ENCODE data around the gene KCNK17. TPM values are rescaled to one million over a fixed set of nuclear protein-coding genes. Genes with fewer than 3 reads are reported as not detected.

The KCNK17 gene
- total RNA-seq, 1 donor from 2014 or later = not detected

- Mint-ChIP-seq H3K27me3 (ENCODE audit: insufficient read depth) (no peaks in the 10 kb centered on the region), H3K36me3 (ENCODE audit: low read depth) (no peaks in the 10 kb centered on the region), H3K27ac (no peak overlapping the region), H3K9me3 (no peaks in the 10 kb centered on the region), H3K4me3 (no peak overlapping the region), H3K4me1 (ENCODE audit: low read depth) (peaks cover 13% of the 10 kb centered on the region)
- intact Hi-C loops (cut with micrococcal nuclease) = loop anchor here (1.0 to 2.0 kb wide), 7 partner anchors 74 to 330 kb away; partner anchors contain the start of gene KCNK5
- no peak for DNase-seq (ENCODE audit: low spot score)
These were observed 10.6 kb downstream of the KCNK17 start for GRCh38 chr6:39303425-39304153.

DNA sequence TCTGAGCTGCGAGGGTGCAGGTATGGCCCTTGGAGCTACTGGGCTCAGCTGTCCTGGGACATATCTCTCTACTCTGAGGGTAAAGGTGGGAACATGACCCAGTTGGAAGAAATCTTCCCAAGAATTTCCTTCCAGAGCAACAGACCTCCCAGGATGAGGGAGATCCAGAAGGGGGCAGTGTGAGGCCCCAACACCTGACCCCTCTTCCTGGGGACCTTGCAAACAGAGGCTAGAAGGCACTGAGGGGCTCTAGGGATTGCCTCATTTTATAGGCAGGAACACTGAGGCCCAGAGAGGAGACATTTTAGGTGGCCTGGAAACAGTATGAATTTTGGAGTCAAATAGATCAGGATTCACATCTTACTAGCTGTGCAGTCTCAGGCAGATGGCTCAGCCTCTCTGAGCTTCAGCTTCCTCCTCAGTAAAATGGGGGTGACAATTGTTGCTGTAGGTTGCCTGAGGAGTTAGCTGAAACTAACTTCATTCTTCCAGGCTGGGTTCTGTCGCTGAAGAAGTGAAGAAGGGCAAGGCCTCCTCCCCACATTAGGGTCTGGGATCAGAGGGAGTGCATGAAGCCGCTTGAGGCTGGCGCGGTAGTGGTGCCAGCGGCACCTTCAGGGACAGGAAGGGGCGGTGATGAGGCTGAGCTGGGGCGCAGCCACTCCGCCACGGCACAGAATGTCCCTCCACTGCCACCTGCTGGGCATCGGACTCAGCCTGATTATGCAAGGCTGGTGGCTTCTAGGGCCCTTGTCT is 11.4 kb downstream of the KCNK17 start:
- peaks cover 13% of the 10 kb centered on the region for H3K4me1 Mint-ChIP-seq (ENCODE audit: low read depth)
- peak overlapping the region; percentile 66 for H3K4me3 Mint-ChIP-seq
- H3K27me3 Mint-ChIP-seq (ENCODE audit: insufficient read depth) = peaks cover 1% of the 10 kb centered on the region
- no peaks in the 10 kb centered on the region for H3K9me3 Mint-ChIP-seq
- H3K27ac Mint-ChIP-seq = no peak overlapping the region
- intact Hi-C loops (cut with micrococcal nuclease) = loop anchor here (1.0 to 2.0 kb wide), 7 partner anchors 74 to 330 kb away; partner anchors contain the start of gene KCNK5
- H3K36me3 Mint-ChIP-seq (ENCODE audit: low read depth) = no peaks in the 10 kb centered on the region
- peak; percentile 76 for DNase-seq (ENCODE audit: low spot score)

DNA sequence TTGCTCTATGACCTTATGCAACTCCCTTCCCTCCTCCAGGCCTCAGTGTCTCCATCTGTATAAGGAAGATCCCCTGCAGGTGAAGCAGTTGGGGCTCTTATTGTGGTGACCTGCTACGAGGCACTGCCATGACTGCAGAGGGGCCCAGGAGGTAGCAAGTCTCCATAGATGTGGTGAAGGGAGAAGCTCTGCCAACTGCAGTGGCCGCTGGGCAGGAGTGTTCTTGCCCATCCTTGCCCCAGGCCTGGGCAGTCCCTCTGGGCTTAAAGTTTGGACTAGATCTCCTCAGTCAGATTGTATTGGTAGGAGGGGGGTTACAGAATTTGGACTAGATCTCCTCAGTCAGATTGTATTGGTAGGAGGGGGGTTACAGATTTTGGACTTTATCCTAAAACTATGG is 12.2 kb downstream of the KCNK17 start:
- no peaks in the 10 kb centered on the region for H3K36me3 Mint-ChIP-seq (ENCODE audit: low read depth)
- intact Hi-C loops (cut with micrococcal nuclease) = loop anchor here (2.0 kb wide), 1 partner anchor 305 kb away; no protein-coding TSS in a partner anchor
- H3K9me3 Mint-ChIP-seq = no peaks in the 10 kb centered on the region

GRCh38 chr6:39301606-39302005 is 12.6 kb downstream of the KCNK17 start:
- no peak for DNase-seq (ENCODE audit: low spot score)
- H3K9me3 Mint-ChIP-seq = no peaks in the 10 kb centered on the region
- H3K4me1 Mint-ChIP-seq (ENCODE audit: low read depth) = peaks cover 13% of the 10 kb centered on the region

More for the DNA sequence above, 12.2 kb downstream of the KCNK17 start:
- H3K4me3 Mint-ChIP-seq = no peak overlapping the region
- no peak overlapping the region for H3K27ac Mint-ChIP-seq
- no peak for DNase-seq (ENCODE audit: low spot score)
- peaks cover 2% of the 10 kb centered on the region for H3K27me3 Mint-ChIP-seq (ENCODE audit: insufficient read depth)
- peaks cover 13% of the 10 kb centered on the region for H3K4me1 Mint-ChIP-seq (ENCODE audit: low read depth)

GRCh38 chr6:39300739-39301138 is 13.5 kb downstream of the KCNK17 start:
- intact Hi-C loops (cut with micrococcal nuclease) = no loop called here
- H3K36me3 Mint-ChIP-seq (ENCODE audit: low read depth) = no peaks in the 10 kb centered on the region
- H3K27me3 Mint-ChIP-seq (ENCODE audit: insufficient read depth) = peaks cover 2% of the 10 kb centered on the region
- no peak overlapping the region for H3K27ac Mint-ChIP-seq
- H3K4me3 Mint-ChIP-seq = no peak overlapping the region
- H3K9me3 Mint-ChIP-seq = no peaks in the 10 kb centered on the region
- DNase-seq (ENCODE audit: low spot score) = no peak
- peaks cover 13% of the 10 kb centered on the region for H3K4me1 Mint-ChIP-seq (ENCODE audit: low read depth)

More at GRCh38 chr6:39301606-39302005, 12.6 kb downstream of the KCNK17 start:
- H3K36me3 Mint-ChIP-seq (ENCODE audit: low read depth) = no peaks in the 10 kb centered on the region
- no peak overlapping the region for H3K4me3 Mint-ChIP-seq
- no peak overlapping the region for H3K27ac Mint-ChIP-seq
- H3K27me3 Mint-ChIP-seq (ENCODE audit: insufficient read depth) = peaks cover 2% of the 10 kb centered on the region
- intact Hi-C loops (cut with micrococcal nuclease) = loop anchor here (2.0 kb wide), 1 partner anchor 305 kb away; no protein-coding TSS in a partner anchor

DNA sequence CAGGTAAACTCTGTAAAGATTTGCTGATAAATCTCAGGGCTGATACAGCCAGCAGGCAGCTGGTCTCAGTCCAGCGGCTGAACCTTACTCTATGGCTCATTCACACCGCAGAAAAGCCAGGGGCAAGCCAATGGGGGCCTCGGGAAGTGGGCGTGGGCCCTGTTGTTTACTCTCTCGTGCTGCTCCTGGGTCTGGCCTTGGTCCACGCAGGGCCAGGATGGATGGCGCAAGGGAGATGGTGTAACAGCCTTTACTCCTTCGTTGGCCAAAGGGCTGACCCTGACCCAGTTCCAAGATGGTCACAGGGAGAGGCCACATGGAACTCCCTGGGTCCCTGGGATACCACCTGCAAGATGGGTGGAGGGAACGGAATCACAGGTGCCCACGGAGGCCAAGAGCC is 16.2 kb downstream of the KCNK17 start:
- Mint-ChIP-seq H3K9me3 (no peaks in the 10 kb centered on the region), H3K36me3 (ENCODE audit: low read depth) (no peaks in the 10 kb centered on the region), H3K4me3 (no peak overlapping the region), H3K4me1 (ENCODE audit: low read depth) (peaks cover 11% of the 10 kb centered on the region), H3K27ac (no peak overlapping the region), H3K27me3 (ENCODE audit: insufficient read depth) (peaks cover 4% of the 10 kb centered on the region)
- intact Hi-C loops (cut with micrococcal nuclease) = no loop called here
- no peak for DNase-seq (ENCODE audit: low spot score)

DNA sequence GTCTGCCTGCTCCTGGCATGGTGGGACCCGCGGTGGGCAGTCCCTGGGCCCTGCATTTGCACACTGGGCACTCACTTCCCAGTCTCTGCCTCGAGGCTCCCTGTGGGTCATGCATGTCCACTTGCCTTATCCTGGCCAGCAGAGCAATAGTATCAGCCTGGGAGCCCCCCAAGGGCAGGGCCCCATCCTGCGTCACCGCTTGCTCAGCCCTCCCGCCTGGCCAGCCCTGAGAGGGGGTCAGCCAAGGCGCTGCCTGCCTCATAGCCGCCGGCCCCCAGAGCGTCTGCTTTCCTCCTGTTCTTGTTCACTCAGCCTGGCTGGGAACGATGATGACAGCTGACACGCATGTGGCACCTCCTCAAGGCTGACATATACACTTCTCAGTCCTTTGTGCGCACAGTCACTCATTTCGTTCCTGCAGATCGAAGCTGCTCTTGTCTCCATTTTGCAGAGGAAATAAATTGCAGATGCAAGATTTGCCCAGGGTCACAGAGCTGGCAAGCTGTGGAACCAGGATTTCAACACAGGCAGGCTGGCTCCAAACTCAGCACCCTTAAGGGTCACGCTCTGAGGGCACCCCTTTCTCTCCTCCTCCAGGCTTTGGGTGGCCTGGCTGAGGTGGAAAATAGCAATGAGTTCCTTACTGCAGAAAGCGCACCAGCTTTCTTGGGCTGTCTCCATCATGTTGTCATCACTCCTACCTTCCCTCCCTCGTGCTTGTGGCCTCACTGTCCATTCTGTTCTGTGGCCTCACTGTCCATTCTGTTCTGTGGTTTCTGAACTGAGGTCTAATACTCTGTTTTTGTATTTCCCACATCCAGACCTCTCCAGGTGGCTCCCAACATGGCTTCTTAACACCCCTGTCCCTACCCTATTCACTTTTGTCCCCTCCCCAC is 17.2 kb downstream of the KCNK17 start:
- Mint-ChIP-seq H3K36me3 (ENCODE audit: low read depth) (no peaks in the 10 kb centered on the region), H3K9me3 (no peaks in the 10 kb centered on the region), H3K4me1 (ENCODE audit: low read depth) (peaks cover under 1% of the 10 kb centered on the region), H3K27ac (no peak overlapping the region), H3K4me3 (no peak overlapping the region), H3K27me3 (ENCODE audit: insufficient read depth) (peaks cover 10% of the 10 kb centered on the region)
- DNase-seq (ENCODE audit: low spot score) = no peak
- intact Hi-C loops (cut with micrococcal nuclease) = no loop called here

GRCh38 chr6:39295611-39296011 is 18.6 kb downstream of the KCNK17 start:
- DNase-seq (ENCODE audit: low spot score) = no peak
- no peak overlapping the region for H3K4me3 Mint-ChIP-seq
- no peaks in the 10 kb centered on the region for H3K4me1 Mint-ChIP-seq (ENCODE audit: low read depth)
- intact Hi-C loops (cut with micrococcal nuclease) = no loop called here
- H3K27ac Mint-ChIP-seq = no peak overlapping the region
- no peaks in the 10 kb centered on the region for H3K36me3 Mint-ChIP-seq (ENCODE audit: low read depth)
- H3K9me3 Mint-ChIP-seq = no peaks in the 10 kb centered on the region
- peaks cover 10% of the 10 kb centered on the region for H3K27me3 Mint-ChIP-seq (ENCODE audit: insufficient read depth)

DNA sequence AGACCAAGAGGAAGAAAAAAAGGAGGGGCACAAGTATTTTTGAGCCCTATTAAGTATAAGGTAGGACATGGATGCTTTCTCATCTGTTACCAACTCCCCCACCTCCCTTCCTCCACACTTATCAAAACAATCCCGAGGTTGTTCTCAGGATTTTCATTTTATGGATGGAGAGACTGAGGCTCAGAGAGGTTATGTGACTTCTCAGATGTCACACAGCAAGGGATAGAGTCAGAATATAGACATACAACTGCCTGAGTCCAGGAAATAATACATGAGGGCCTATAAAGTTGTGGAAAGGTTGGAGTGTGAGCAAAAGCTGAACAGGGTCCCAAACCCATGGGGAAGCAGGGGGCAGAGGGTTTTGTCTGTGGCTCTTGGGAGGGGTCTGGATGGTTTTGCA is 19.3 kb downstream of the KCNK17 start:
- H3K4me3 Mint-ChIP-seq = no peak overlapping the region
- no peak overlapping the region for H3K27ac Mint-ChIP-seq
- no peak for DNase-seq (ENCODE audit: low spot score)
- H3K4me1 Mint-ChIP-seq (ENCODE audit: low read depth) = no peaks in the 10 kb centered on the region
- intact Hi-C loops (cut with micrococcal nuclease) = no loop called here
- H3K9me3 Mint-ChIP-seq = no peaks in the 10 kb centered on the region
- peaks cover 10% of the 10 kb centered on the region for H3K27me3 Mint-ChIP-seq (ENCODE audit: insufficient read depth)
- no peaks in the 10 kb centered on the region for H3K36me3 Mint-ChIP-seq (ENCODE audit: low read depth)

DNA sequence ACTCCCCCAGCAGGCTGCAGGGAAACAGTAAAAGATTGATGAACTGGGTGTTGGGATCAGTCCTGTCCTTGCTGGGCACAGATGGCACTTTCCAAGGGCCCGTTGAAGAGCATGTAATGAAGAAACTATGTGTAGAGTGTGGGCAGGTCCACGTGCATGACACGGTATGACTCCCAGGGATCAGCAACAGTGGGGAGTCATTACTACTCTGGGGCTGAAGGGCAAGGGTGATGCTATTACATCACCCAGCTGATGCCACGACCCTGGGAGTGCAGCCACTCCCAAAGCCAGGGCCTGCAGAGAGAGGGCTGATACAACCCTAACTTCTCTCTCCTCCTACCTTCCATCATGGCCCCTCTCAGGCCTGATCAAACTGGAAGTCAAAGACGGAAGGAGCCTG is 20.1 kb downstream of the KCNK17 start:
- Mint-ChIP-seq H3K9me3 (no peaks in the 10 kb centered on the region), H3K4me1 (ENCODE audit: low read depth) (peaks cover 3% of the 10 kb centered on the region), H3K27me3 (ENCODE audit: insufficient read depth) (peaks cover 10% of the 10 kb centered on the region), H3K27ac (no peak overlapping the region), H3K36me3 (ENCODE audit: low read depth) (no peaks in the 10 kb centered on the region), H3K4me3 (no peak overlapping the region)
- intact Hi-C loops (cut with micrococcal nuclease) = no loop called here
- no peak for DNase-seq (ENCODE audit: low spot score)

DNA sequence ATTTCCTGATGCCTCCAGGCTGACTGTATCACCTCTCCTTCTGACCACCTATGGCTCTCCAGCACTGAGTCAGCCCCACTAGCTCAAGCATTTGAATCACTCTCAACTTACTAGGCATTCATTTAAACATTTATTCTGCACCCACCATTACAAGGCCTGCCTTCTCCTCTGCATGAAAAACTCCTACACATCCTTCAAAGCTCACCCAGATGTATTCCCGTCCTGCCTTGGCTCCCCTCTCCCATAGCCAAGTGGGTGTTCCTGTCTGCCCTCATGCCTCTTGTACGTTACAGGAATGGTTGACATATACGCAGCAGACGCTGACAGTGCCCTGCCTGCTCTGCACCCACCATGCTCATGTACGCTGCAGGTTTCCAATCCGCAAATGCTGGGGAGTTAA is 21.6 kb downstream of the KCNK17 start:
- Mint-ChIP-seq H3K36me3 (ENCODE audit: low read depth) (no peaks in the 10 kb centered on the region), H3K9me3 (no peaks in the 10 kb centered on the region), H3K27me3 (ENCODE audit: insufficient read depth) (peaks cover 8% of the 10 kb centered on the region), H3K4me3 (no peak overlapping the region), H3K4me1 (ENCODE audit: low read depth) (peaks cover 7% of the 10 kb centered on the region), H3K27ac (no peak overlapping the region)
- DNase-seq (ENCODE audit: low spot score) = no peak
- intact Hi-C loops (cut with micrococcal nuclease) = no loop called here

- peaks cover 7% of the 10 kb centered on the region for H3K4me1 Mint-ChIP-seq (ENCODE audit: low read depth)
- no peak overlapping the region for H3K4me3 Mint-ChIP-seq
- no peak for DNase-seq (ENCODE audit: low spot score)
- H3K9me3 Mint-ChIP-seq = no peaks in the 10 kb centered on the region
- peaks cover 13% of the 10 kb centered on the region for H3K27me3 Mint-ChIP-seq (ENCODE audit: insufficient read depth)
- intact Hi-C loops (cut with micrococcal nuclease) = no loop called here
- H3K27ac Mint-ChIP-seq = no peak overlapping the region
- H3K36me3 Mint-ChIP-seq (ENCODE audit: low read depth) = no peaks in the 10 kb centered on the region
These were observed 24.7 kb downstream of the KCNK17 start for GRCh38 chr6:39289490-39289889.

All from activated T-helper 1 cell treated with anti-CD3 and anti-CD28 coated beads, Interleukin-12 subunit alpha, Interleukin-12 subunit beta, Interleukin-2, Interleukin-4 antibody, amounts not matched to agents 30 ng/mL and 10 ng/mL and 1 ng/mL, durations not matched to agents 14 hours and 24 hours and 36 hours (primary cell).